Myocyte (in vitro differentiated cells): ENCODE measurements around the gene KCNK1. TPM values are rescaled to one million over a fixed set of nuclear protein-coding genes. Genes with fewer than 3 reads are reported as not detected.
"Not testable (repeated sequence)": the region's sequence is repeated elsewhere in the genome, so short reads cannot be mapped to it uniquely, and the experiment has no call there.

ENCODE experiments used
- DNase-seq: peaks from one replicate; pipeline ENCODE4 v3.0.0-alpha.2; 2012; ENCODE audit warnings: low read depth
- total RNA-seq: library from RNA; depleted of rRNA; stranded (reverse); fragments of >200 nt; gene quantifications from 2 replicates; pipeline ENCODE4 v1.2.3, GENCODE V29; 2014

The KCNK1 gene
- total RNA-seq, 1 donor from 2014 or later = not detected

- DNase-seq = no peak
These were observed 6.4 kb upstream of the KCNK1 start for GRCh38 chr1:233607252-233608119.

DNA sequence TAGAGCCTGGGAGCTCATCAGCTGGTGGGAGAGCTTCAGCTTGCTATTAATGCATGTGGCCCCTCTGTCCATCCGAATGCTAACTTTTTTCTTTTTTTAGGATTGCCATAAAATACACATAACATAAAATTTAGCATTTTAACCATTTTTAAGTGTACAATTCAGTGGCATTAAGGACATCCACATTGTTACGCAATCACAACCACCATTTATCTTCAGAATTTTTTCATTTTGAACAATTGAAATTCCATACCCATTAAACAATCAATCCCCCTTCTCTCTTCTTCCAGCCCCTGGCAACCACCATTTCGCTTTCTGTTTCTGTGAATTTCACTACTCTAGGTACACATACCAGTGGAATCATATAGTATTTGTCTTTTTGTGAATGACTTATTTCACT lies 4.9 kb upstream of the KCNK1 start:
- no peak for DNase-seq

DNA sequence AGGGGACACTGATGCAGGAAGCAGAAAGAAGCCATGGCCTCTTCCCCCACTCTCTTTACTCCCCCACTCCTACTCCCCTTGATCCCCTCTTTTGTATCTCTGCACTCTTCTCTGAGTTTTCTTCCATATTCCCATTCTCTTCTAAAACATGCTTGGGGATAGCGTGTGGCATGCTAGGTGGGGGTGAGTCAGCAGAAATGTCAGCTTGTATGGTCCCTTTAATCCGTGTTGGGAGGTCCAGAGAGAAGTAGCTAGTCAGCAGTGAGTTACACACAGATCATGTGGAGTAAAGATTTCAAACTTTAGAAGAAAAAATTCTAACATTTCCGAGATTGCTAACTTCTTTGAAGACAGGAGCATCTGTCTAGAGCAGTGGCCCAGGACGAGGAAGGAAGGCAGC lies 4.0 kb upstream of the KCNK1 start:
- no peak for DNase-seq

- no peak for DNase-seq
These were observed 3.3 kb upstream of the KCNK1 start for GRCh38 chr1:233610628-233611027.

GRCh38 chr1:233611363-233611762 lies 2.5 kb upstream of the KCNK1 start:
- not testable (repeated sequence) for DNase-seq

DNA sequence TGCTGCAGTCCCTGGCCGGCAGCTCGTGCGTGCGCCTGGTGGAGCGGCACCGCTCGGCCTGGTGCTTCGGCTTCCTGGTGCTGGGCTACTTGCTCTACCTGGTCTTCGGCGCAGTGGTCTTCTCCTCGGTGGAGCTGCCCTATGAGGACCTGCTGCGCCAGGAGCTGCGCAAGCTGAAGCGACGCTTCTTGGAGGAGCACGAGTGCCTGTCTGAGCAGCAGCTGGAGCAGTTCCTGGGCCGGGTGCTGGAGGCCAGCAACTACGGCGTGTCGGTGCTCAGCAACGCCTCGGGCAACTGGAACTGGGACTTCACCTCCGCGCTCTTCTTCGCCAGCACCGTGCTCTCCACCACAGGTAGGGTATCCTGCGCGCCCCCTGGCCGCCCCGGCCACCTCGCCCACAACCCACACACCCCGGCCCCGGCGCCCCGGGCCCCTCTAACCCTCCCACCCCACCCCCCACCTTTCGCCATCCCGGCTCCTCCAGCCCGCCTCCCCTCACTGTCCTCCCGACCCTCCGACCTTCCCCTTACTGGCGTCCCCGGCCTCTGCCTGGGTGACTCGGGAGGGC lies 352 bp downstream of the KCNK1 start:
- DNase-seq = no peak

DNA sequence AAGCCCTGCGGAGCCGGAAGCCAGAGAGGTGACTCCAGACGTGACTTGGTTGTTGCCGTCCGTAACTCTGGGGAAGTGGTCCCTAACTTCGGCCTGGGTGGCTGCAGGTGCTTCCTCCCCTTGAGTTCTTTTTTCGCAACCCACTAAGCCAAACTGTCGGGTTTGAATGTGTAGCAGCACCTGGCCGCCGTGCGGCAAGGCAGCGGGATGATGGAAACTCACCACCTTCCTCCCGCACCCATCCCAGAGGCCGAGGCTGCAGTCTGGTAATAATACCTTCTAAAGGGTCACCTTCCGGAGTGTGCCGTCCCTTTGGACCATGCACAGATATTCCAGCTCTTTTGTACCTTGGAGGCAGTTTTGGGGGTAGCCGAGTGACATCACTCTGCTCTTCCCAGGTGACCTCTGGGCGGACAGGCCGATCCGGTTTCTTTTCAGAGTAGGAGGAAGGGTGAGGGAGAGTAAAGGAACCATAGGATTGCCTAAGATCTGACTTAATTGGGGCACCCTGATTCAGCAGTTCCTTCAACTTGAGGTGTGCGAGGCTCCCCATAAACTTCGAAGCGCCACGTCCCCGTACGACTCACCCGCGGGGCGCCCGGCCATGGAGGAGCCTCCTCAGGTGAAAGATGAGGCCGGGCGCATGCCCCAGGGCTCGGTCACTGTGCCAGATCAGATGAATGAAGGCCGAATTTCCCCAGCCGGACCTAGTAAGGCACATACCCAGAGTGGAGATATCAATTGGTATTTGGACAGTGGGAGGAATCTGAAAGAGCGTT lies 1.0 kb downstream of the KCNK1 start:
- no peak for DNase-seq

GRCh38 chr1:233615571-233615970 lies 1.7 kb downstream of the KCNK1 start:
- DNase-seq = no peak

GRCh38 chr1:233617025-233617424 lies 3.1 kb downstream of the KCNK1 start:
- no peak for DNase-seq

DNA sequence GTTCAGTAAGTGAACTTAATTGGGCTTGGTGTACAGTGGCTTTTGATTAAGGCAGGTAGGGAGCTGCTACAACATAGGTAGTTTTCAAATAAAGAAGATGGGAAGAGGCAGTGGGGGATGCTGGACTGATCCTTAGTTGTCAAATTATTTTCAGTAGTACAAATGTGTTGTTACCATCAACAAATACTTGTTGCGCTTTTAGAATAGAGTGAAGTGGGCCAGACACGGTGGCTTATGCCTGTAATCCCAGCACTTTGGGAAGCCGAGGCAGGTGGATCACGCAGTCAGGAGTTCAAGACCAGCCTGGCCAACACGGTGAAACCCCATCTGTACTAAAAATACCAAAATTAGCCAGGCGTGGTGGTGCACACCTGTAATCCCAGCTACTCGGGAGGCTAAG lies 5.5 kb downstream of the KCNK1 start:
- DNase-seq = not testable (repeated sequence)

DNA sequence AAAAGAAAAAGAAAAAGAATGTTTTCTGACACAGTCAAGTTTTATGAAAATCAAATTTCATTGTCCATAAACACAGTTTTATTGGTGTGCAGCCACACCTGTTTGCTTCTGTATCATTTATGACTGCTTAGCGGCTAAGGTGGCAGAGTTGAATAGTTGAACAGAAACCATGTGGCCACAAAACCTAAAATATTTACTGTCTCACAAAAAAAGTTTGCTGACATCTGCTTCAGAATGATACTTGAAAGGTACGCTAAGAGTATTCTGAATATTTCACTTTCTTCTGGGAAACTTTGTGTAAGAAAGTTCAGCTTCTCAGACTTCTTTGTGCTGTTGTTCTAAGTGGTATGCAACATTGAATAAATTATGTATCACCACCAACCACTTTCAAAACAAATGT lies 6.2 kb downstream of the KCNK1 start:
- no peak for DNase-seq

DNA sequence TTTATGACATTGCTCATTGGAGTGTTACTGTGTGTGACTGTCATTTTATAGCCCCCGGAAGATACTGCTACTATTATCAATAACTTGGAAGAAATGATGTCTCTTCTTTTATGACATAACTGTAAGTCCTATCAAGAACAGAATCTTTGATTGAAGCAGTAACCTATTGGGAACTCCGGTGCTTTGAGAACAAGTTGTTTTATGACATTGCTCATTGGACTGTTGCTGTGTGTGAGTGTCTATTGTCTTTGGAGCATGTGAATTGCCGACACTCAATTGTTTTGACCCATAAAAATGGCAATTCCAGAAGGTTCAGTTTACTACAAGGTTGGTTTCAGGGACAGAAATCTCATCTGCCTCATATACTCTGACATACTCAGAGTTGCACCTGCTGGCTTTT lies 8.0 kb downstream of the KCNK1 start:
- no peak for DNase-seq

GRCh38 chr1:233624289-233624688 lies 10.4 kb downstream of the KCNK1 start:
- no peak for DNase-seq

DNA sequence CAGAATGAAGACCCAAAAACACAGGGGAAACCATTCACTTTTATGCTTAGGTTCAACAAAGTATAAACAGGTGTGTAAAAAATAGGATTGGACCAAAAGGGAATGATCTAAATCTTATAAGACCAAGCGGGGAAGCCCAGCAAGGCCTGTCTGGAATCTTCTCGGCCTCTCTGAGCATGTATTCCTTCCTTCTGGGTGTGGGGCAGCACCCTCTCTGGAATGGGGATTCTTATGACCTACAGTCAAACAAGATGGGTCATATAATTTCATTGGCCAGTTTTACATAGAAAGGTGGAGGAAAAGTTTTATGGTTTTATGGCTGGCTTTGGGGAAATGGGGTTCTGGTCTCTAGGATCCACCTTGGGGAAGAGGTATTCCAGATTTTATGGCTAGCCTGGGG lies 11.2 kb downstream of the KCNK1 start:
- DNase-seq = no peak

DNA sequence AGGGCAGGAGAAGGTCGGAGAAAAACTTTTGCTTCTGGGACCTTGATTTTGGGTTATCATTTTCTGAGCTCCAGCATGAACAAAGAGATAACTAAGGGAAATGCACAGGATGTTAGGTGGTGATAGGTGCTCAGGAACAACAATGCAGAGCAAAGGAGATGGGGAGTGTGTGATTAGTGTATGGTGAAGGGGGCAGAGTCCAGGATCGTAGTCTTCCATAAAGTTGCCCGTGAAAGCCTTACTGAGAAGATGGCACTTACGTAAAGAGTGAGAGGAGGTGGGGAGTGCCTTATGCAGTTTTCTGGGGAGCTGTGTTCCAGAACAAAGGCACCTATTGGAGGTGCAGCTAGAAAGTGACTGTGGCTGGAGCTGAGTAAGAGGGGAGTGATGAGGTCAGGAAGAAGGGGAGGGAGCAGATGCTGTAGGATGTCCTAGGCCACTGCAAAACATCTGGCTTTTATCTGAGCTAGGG lies 11.6 kb downstream of the KCNK1 start:
- DNase-seq = no peak

DNA sequence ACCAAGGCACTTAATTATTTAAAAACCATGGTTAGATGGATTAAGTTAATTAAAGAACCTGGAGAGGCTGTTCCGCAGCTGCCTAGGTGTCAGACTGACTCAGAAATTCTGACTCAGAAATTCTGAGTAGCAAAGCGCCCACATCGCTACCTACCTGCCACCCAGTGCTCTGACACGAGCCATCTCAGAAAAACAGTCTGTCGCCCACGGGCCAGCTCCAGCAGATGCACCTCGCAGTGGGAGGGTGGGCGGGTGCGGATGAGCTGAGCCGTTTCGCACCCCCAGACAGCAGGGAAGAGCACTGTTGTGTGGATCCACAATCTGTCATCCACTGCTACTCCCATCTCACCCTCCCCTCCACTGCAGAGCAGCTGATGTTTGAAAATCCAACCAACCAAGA lies 13.5 kb downstream of the KCNK1 start:
- DNase-seq = no peak

DNA sequence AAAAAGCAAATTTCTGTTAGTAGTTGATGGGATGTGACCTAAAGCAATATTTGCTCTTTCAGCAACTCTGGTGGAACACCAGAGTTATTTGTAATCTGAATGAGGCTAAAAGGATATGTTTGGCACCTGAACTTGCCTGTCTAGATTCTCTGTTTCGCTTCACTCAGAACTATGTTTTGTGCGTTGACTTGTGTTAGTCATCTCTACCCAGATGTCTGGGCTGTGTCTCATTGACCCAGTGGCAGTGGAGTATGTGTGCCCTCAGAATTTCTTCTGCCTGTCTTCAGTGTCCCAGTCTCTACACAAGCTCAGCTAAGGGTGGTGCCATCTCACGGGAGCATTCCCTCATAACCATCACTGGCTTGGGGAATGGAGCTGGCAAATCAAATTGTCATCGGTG lies 13.9 kb downstream of the KCNK1 start:
- DNase-seq = no peak

- no peak for DNase-seq
These were observed 15.5 kb downstream of the KCNK1 start for GRCh38 chr1:233629305-233629935.

GRCh38 chr1:233631810-233632405 lies 18.0 kb downstream of the KCNK1 start:
- no peak for DNase-seq

GRCh38 chr1:233632436-233632835 lies 18.5 kb downstream of the KCNK1 start:
- no peak for DNase-seq
